Measurements from ENCODE around the gene LRRC74B. TPM values are rescaled to one million over a fixed set of nuclear protein-coding genes. Genes with fewer than 3 reads are reported as not detected.

LRRC74B gene
- total RNA-seq, 4 donors from 2014 or later, result not detected

- TF ChIP-seq POLR2A (IDR thresholded peaks at IDR 0.05) (no peak), CTCF (IDR thresholded peaks at IDR 0.05 in 4 of 5, conservative IDR thresholded peaks at IDR 0.05 in 1 of 5) (no peak)
- in situ Hi-C loops (cut with MboI; ENCODE audit: low sequenced_read_pairs in 4 of 4), result no loop called here
- peaks cover 12 to 26% of the 10 kb centered on the region in 2 donors for H3K4me1 ChIP-seq
- H3K27ac ChIP-seq, result peak overlapping the region; percentile 90 to 96 (median 94)
- no peaks in the 10 kb centered on the region for H3K27me3 ChIP-seq
- peak; percentile 71 to 79 for ATAC-seq
- peak; percentile 67 to 78 for DNase-seq
- intact Hi-C loops (cut with DNase I; ENCODE audit: low total_unique reads), result no loop called here
- no peaks in the 10 kb centered on the region for H3K9me3 ChIP-seq
- peak overlapping the region; percentile 56 to 81 (median 73) for H3K4me3 ChIP-seq
- no peaks in the 10 kb centered on the region for H3K36me3 ChIP-seq
These were observed 31.5 kb upstream of the LRRC74B start for GRCh38 chr22:21014202-21014725.

- in situ Hi-C loops (cut with MboI; ENCODE audit: low sequenced_read_pairs in 4 of 4), result no loop called here
- DNase-seq, result peak; percentile 47 to 82
- Histone ChIP-seq H3K4me1 (peaks cover 12 to 26% of the 10 kb centered on the region in 2 donors), H3K4me3 (peak within 1 kb of the TSS; percentile 56 to 81 (median 73)), H3K36me3 (no peaks in the 10 kb centered on the region), H3K27ac (peak within 1 kb of the TSS; percentile 90 to 96 (median 94)), H3K9me3 (no peaks in the 10 kb centered on the region), H3K27me3 (no peaks in the 10 kb centered on the region)
- no peak for TF ChIP-seq CTCF (IDR thresholded peaks at IDR 0.05 in 4 of 5, conservative IDR thresholded peaks at IDR 0.05 in 1 of 5)
- TF ChIP-seq POLR2A (IDR thresholded peaks at IDR 0.05), result peak; percentile 52 to 70
- intact Hi-C loops (cut with DNase I; ENCODE audit: low total_unique reads), result loop anchor here (1.0 to 5.0 kb wide), 3 partner anchors 30 to 627 kb away; partner anchors contain the start of genes LRRC74B, LZTR1 and SDF2L1
- peak; percentile 81 to 83 for ATAC-seq
These were observed 30.9 kb upstream of the LRRC74B start, which contains the start of gene P2RX6 for GRCh38 chr22:21014726-21015465. P2RX6 (plus strand) TSS chr22:21015165; CDS start chr22:21015175, 10 bp downstream.

- in situ Hi-C loops (cut with MboI; ENCODE audit: low sequenced_read_pairs in 4 of 4) (no loop called here), intact Hi-C loops (cut with DNase I; ENCODE audit: low total_unique reads) (loop anchor here (1.0 to 5.0 kb wide), 3 partner anchors 30 to 627 kb away; partner anchors contain the start of genes LRRC74B, LZTR1 and SDF2L1)
- Histone ChIP-seq H3K4me3 (peak overlapping the region; percentile 56 to 81 (median 73)), H3K36me3 (no peaks in the 10 kb centered on the region), H3K4me1 (peaks cover 12 to 26% of the 10 kb centered on the region in 2 donors), H3K9me3 (no peaks in the 10 kb centered on the region), H3K27ac (peak overlapping the region; percentile 90 to 96 (median 94)), H3K27me3 (no peaks in the 10 kb centered on the region)
- ATAC-seq (peak; percentile 25 to 48), DNase-seq (peak in 1 of 2 donors; percentile 37)
- TF ChIP-seq POLR2A (IDR thresholded peaks at IDR 0.05) (no peak), CTCF (IDR thresholded peaks at IDR 0.05 in 4 of 5, conservative IDR thresholded peaks at IDR 0.05 in 1 of 5) (no peak)
These were observed 30.2 kb upstream of the LRRC74B start for GRCh38 chr22:21015466-21016006.

GRCh38 chr22:21016644-21017420 is 28.9 kb upstream of the LRRC74B start:
- H3K9me3 ChIP-seq, result no peaks in the 10 kb centered on the region
- no peaks in the 10 kb centered on the region for H3K36me3 ChIP-seq
- in situ Hi-C loops (cut with MboI; ENCODE audit: low sequenced_read_pairs in 4 of 4), result no loop called here
- intact Hi-C loops (cut with DNase I; ENCODE audit: low total_unique reads), result loop anchor here (5.0 kb wide), 2 partner anchors 35 to 625 kb away; partner anchors contain the start of genes LZTR1 and SDF2L1
- ATAC-seq (no peak), DNase-seq (no peak)
- H3K27me3 ChIP-seq, result no peaks in the 10 kb centered on the region
- H3K4me1 ChIP-seq, result peaks cover 12 to 26% of the 10 kb centered on the region in 2 donors
- no peak for TF ChIP-seq POLR2A (IDR thresholded peaks at IDR 0.05)
- TF ChIP-seq CTCF (IDR thresholded peaks at IDR 0.05 in 4 of 5, conservative IDR thresholded peaks at IDR 0.05 in 1 of 5), result no peak
- no peak overlapping the region for H3K4me3 ChIP-seq
- peak overlapping the region in 3 of 4 donors; percentile 90 to 96 (median 95) for H3K27ac ChIP-seq
